HL-60 (cell line): Measurements from ENCODE around the gene TSHZ3.

Source experiments
- CTCF ChIP-seq: IDR thresholded peaks from one replicate; pipeline ENCODE4 v1.5.1; 2011; ENCODE audit warnings: low read length, control low read depth, inconsistent platforms; ENCODE audit not compliant: insufficient read depth
- GABPA ChIP-seq: IDR thresholded peaks from 2 replicates; pipeline ENCODE4 v1.6.1; 2012; ENCODE audit warnings: low read depth
- POLR2AphosphoS5 ChIP-seq: IDR thresholded peaks from 2 replicates; pipeline ENCODE4 v1.6.1; 2012; ENCODE audit warnings: low read depth
- REST ChIP-seq: IDR thresholded peaks from 2 replicates; pipeline ENCODE4 v1.6.1; 2012; ENCODE audit warnings: low read depth; ENCODE audit not compliant: insufficient replicate concordance
- SPI1 ChIP-seq: IDR thresholded peaks from 2 replicates; pipeline ENCODE4 v1.6.1; 2012; ENCODE audit warnings: low read depth, mild to moderate bottlenecking, borderline replicate concordance

GRCh38 chr19:31372246-31372781 lies 23.1 kb upstream of the TSHZ3 start:
- TF ChIP-seq CTCF (no peak), REST (no peak), GABPA (no peak), POLR2AphosphoS5 (no peak), SPI1 (no peak)
